B cell (primary cell): ENCODE results near the gene RSBN1L.
"Not testable (repeated sequence)": the region's sequence is repeated elsewhere in the genome, so short reads cannot be mapped to it uniquely, and the experiment has no call there.

Source experiments
- CTCF ChIP-seq: fragments of 200-600 bp; IDR thresholded peaks from one replicate; pipeline ENCODE4 v1.8.0; 2022; ENCODE audit warnings: antibody characterized with exemption, mild to moderate bottlenecking
- EZH2 ChIP-seq: IDR thresholded peaks from 2 replicates; pipeline ENCODE4 v1.6.1; 2012; ENCODE audit warnings: borderline replicate concordance, low read depth, mild to moderate bottlenecking, moderate library complexity, low read length; ENCODE audit not compliant: insufficient read depth, poor library complexity, severe bottlenecking

DNA sequence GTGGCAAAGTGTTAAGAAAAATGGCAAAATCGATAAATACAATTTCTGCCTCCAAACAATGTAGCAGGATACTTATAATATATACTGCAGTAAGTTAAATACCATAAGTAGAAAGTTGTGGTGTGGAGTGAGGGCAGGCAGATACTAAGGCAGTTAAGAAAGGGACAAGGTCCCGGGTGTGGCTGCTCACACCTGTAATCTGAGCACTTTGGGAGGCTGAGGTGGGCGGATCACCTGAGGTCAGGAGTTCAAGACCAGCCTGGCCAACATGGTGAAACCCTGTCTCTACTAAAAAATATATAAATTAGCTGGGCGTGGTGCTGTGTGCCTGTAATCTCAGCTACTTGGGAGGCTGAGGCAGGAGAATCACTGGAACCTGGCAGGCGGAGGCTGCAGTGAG is 21.3 kb downstream of the RSBN1L start:
- TF ChIP-seq CTCF, EZH2: not testable (repeated sequence)
